IMR-90 (cell line): ENCODE measurements around the gene TMEM53. TPM values are rescaled to one million over a fixed set of nuclear protein-coding genes. Genes with fewer than 3 reads are reported as not detected.

Source experiments
- ATAC-seq: fragments of 200-7000 bp; cut with Tn5 transposase; 2 replicates; pipeline ENCODE4 v1.9.1; 2020; ENCODE audit warnings: low read depth, mild to moderate bottlenecking, moderate library complexity
- BruUV-seq: library from RNA; stranded (reverse); fragments of 400-500 nt; replicated peaks from 2 replicates; lab custom pipeline; 2021; lab: Mats Ljungman, UMichigan
- CTCF ChIA-PET: fragments of 300-600 bp; formaldehyde crosslinking; extraction: SDS; loops from one replicate; lab custom pipeline; 2021; ENCODE audit warnings: antibody characterized with exemption; lab: Yijun Ruan, JAX
- POLR2A ChIA-PET: fragments of 300-600 bp; sonication (Branson Sonifier 250); formaldehyde crosslinking; loops from one replicate; lab custom pipeline; 2022; ENCODE audit warnings: antibody characterized with exemption; ENCODE audit not compliant: unreplicated experiment; lab: Charles Lee
- DNase-seq: peaks from one replicate; pipeline ENCODE4 v3.0.0; 2013
- H2AFZ ChIP-seq: replicated peaks from 2 replicates; pipeline ENCODE3; 2013; ENCODE audit warnings: low read length, mild to moderate bottlenecking; ENCODE audit not compliant: poor library complexity
- H2AK5ac ChIP-seq: 2 replicates; pipeline ENCODE4 v1.6.1; 2013; ENCODE audit warnings: low read depth, low read length, inconsistent platforms
- H2AK9ac ChIP-seq: replicated peaks from 2 replicates; pipeline ENCODE3; 2013; ENCODE audit warnings: mild to moderate bottlenecking, low read depth, low read length, moderate library complexity; ENCODE audit not compliant: poor library complexity
- H2BK120ac ChIP-seq: 2 replicates; pipeline ENCODE4 v1.6.1; 2013; ENCODE audit warnings: low read depth, low read length, inconsistent platforms
- H2BK15ac ChIP-seq: 3 replicates; pipeline ENCODE4 v1.6.1; 2013; ENCODE audit warnings: low read depth, low read length, inconsistent platforms
- H2BK20ac ChIP-seq: 2 replicates; pipeline ENCODE4 v1.6.1; 2013; ENCODE audit warnings: low read depth, mild to moderate bottlenecking, inconsistent platforms, low read length, moderate library complexity
- H2BK5ac ChIP-seq: 2 replicates; pipeline ENCODE4 v1.6.1; 2013; ENCODE audit warnings: mild to moderate bottlenecking, low read depth, low read length, inconsistent platforms; ENCODE audit not compliant: poor library complexity, severe bottlenecking
- H3K14ac ChIP-seq: replicated peaks from 2 replicates; pipeline ENCODE4 v1.6.1; 2013; ENCODE audit warnings: low read depth, low read length, inconsistent platforms
- H3K18ac ChIP-seq: 2 replicates; pipeline ENCODE4 v1.6.1; 2013; ENCODE audit warnings: low read depth, low read length, control low read depth
- H3K23ac ChIP-seq: 2 replicates; pipeline ENCODE4 v1.6.1; 2013; ENCODE audit warnings: low read depth, low read length, inconsistent platforms
- H3K27ac ChIP-seq: 2 replicates; pipeline ENCODE4 v1.5.1; 2013; ENCODE audit warnings: mild to moderate bottlenecking, control low read depth, low read length; ENCODE audit not compliant: insufficient read depth
- H3K27me3 ChIP-seq: 2 replicates; pipeline ENCODE4 v1.6.1; 2013; ENCODE audit warnings: low read length; ENCODE audit not compliant: control insufficient read depth, insufficient read depth
- H3K36me3 ChIP-seq: 2 replicates; pipeline ENCODE4 v1.6.1; 2013; ENCODE audit warnings: low read length, mixed read lengths; ENCODE audit not compliant: control insufficient read depth, insufficient read depth
- H3K4ac ChIP-seq: 2 replicates; pipeline ENCODE4 v1.6.1; 2013; ENCODE audit warnings: low read depth, low read length, inconsistent platforms
- H3K4me1 ChIP-seq: 2 replicates; pipeline ENCODE4 v1.6.1; 2013; ENCODE audit warnings: low read length, mixed read lengths; ENCODE audit not compliant: control insufficient read depth, insufficient read depth
- H3K4me2 ChIP-seq: 2 replicates; pipeline ENCODE4 v1.6.1; 2013; ENCODE audit warnings: low read depth, mild to moderate bottlenecking, control low read depth, low read length, moderate library complexity
- H3K4me3 ChIP-seq: 2 replicates; pipeline ENCODE4 v1.5.1; 2013; ENCODE audit warnings: low read depth, mild to moderate bottlenecking, control low read depth, low read length, moderate library complexity; ENCODE audit not compliant: insufficient read depth
- H3K56ac ChIP-seq: 2 replicates; pipeline ENCODE4 v1.6.1; 2013; ENCODE audit warnings: low read length, inconsistent platforms; ENCODE audit not compliant: insufficient read depth; ENCODE audit errors: extremely low read depth
- H3K79me1 ChIP-seq, 2 experiments: 2 replicates each; pipeline ENCODE4 v1.6.1; 2013; ENCODE audit warnings: low read length in 2 of 2, inconsistent platforms in 1 of 2, low read depth in 1 of 2
- H3K9ac ChIP-seq: 2 replicates; pipeline ENCODE4 v1.6.1; 2013; ENCODE audit warnings: low read depth, low read length, control low read depth
- H3K9me1 ChIP-seq: 2 replicates; pipeline ENCODE4 v1.6.1; 2013; ENCODE audit warnings: low read length, inconsistent platforms; ENCODE audit not compliant: insufficient read depth
- H3K9me3 ChIP-seq: 2 replicates; pipeline ENCODE4 v1.6.1; 2013; ENCODE audit warnings: low read length; ENCODE audit not compliant: control insufficient read depth, insufficient read depth
- H4K20me1 ChIP-seq: 2 replicates; pipeline ENCODE4 v1.6.1; 2013; ENCODE audit warnings: low read length, inconsistent platforms; ENCODE audit not compliant: insufficient read depth
- H4K5ac ChIP-seq: 2 replicates; pipeline ENCODE4 v1.6.1; 2013; ENCODE audit warnings: mild to moderate bottlenecking, low read depth, low read length, control low read depth
- H4K8ac ChIP-seq, 2 experiments: 2 replicates each; pipeline ENCODE4 v1.6.1; 2013; ENCODE audit warnings: low read depth in 2 of 2, low read length in 2 of 2, control low read depth in 1 of 2, inconsistent platforms in 1 of 2
- H4K91ac ChIP-seq: 2 replicates; pipeline ENCODE4 v1.6.1; 2013; ENCODE audit warnings: low read depth, low read length, inconsistent platforms; ENCODE audit not compliant: insufficient read depth
- BHLHE40 ChIP-seq: fragments of 150-350 bp; IDR thresholded peaks from 2 replicates; pipeline ENCODE4 v1.6.1; 2016; ENCODE audit warnings: mild to moderate bottlenecking, low read depth, low read length
- CEBPB ChIP-seq: IDR thresholded peaks from 2 replicates; pipeline ENCODE4 v1.6.1; 2012; ENCODE audit warnings: low read depth, low read length, improper control_type of control experiment
- FOS ChIP-seq: fragments of 150-350 bp; IDR thresholded peaks from 2 replicates; pipeline ENCODE4 v1.6.1; 2016; ENCODE audit warnings: low read depth, low read length
- MAZ ChIP-seq: IDR thresholded peaks from 2 replicates; pipeline ENCODE4 v1.6.1; 2012; ENCODE audit warnings: low read depth, mild to moderate bottlenecking, low read length, improper control_type of control experiment, moderate library complexity, borderline replicate concordance
- MXI1 ChIP-seq: IDR thresholded peaks from 2 replicates; pipeline ENCODE4 v1.6.1; 2012; ENCODE audit warnings: low read depth, mild to moderate bottlenecking, low read length, moderate library complexity, borderline replicate concordance
- NFE2L2 ChIP-seq: fragments of 150-350 bp; IDR thresholded peaks from 2 replicates; pipeline ENCODE4 v1.6.1; 2016; ENCODE audit warnings: low read depth, mild to moderate bottlenecking, low read length
- POLR2A ChIP-seq: IDR thresholded peaks from 2 replicates; pipeline ENCODE4 v1.6.1; 2012; ENCODE audit warnings: mild to moderate bottlenecking, low read depth, low read length
- RAD21 ChIP-seq: IDR thresholded peaks from 2 replicates; pipeline ENCODE4 v1.6.1; 2012; ENCODE audit warnings: low read length, improper control_type of control experiment
- WGBS, 2 experiments: methylation state at CpG; one replicate each; pipeline versions ENCODE4 v1.1.5 to v1.1.7; 2013; ENCODE audit warnings: missing lambda C conversion rate in 2 of 2; ENCODE audit not compliant: insufficient read length in 1 of 2; ENCODE audit errors: extremely low coverage in 2 of 2; 5-methylcytosine and 5-hydroxymethylcytosine counted together
- dilution Hi-C: fragments of 300-500 bp; cut with HindIII; formaldehyde crosslinking; loops from one replicate; pipeline ENCODE4 v1.14.3; 2018; ENCODE audit warnings: low sequenced_read_pairs; ENCODE audit not compliant: unreplicated experiment
- in situ Hi-C: fragments of 300-500 bp; cut with MboI; formaldehyde crosslinking; loops from 3 replicates; pipeline ENCODE4 v1.14.3; 2019; ENCODE audit warnings: low sequenced_read_pairs, inconsistent platforms, mixed read lengths
- intact Hi-C: fragments of 100-400 bp; cut with micrococcal nuclease; formaldehyde crosslinking; loops from 2 replicates; pipeline ENCODE4 v1.10.0; 2022
- polyA plus RNA-seq, 3 experiments: library from polyadenylated mRNA; depleted of rRNA; stranded (reverse); fragments of >200 nt; gene quantifications; 2 replicates each; pipeline ENCODE4 v1.2.3, GENCODE V29; 2012; ENCODE audit warnings: low replicate concordance in 1 of 3
- total RNA-seq: library from RNA; depleted of rRNA; stranded (reverse); fragments of >200 nt; gene quantifications from 2 replicates; pipeline ENCODE4 v1.2.3, GENCODE V29; 2012

Gene TMEM53
- total and polyA plus RNA-seq, 2 of the 4 experiments (the other 2 are of a cell fraction) = 2.7 to 6.3 TPM

DNA sequence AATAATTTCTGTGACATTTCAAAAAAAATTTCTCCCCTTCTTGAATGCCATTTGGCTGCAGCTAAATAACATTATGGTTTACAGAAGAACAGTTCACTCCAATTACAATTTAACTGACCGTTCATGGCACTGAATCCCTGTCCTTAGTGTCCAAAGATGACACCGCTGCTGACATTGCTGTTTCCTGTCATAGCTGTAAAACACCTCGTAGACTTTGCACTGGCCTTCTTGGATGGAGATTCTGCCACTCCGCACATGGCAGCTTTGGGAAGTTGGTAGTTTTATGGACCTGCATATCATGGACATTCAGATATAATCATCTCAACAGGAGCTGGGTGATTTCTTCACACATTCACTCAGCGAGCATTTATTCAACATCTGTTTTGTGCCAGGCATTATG is 5.2 kb upstream of the TMEM53 start:
- peaks cover 5 to 6% of the 10 kb centered on the region in 2 experiments; a peak in 3 of 4 replicates for H3K79me1 ChIP-seq
- CTCF ChIA-PET = no interaction called here
- 80% methylated on average over 1 of the region's 5 CpGs; no CpG with 5 or more reads in 1 of the 2 experiments for WGBS, 2 experiments
- H2AK9ac ChIP-seq = no peak overlapping the region
- H2BK5ac ChIP-seq = no peak overlapping the region
- H4K8ac ChIP-seq = no peak overlapping the region
- TF ChIP-seq FOS (no peak), MAZ (no peak), MXI1 (no peak), NFE2L2 (no peak), RAD21 (no peak), CEBPB (no peak), BHLHE40 (no peak), POLR2A (no peak)
- H3K9me1 ChIP-seq = peaks cover 6% of the 10 kb centered on the region
- DNase-seq = no peak
- no peaks in the 10 kb centered on the region for H3K36me3 ChIP-seq
- H3K23ac ChIP-seq = no peak overlapping the region
- no peak overlapping the region for H4K5ac ChIP-seq
- H3K4me3 ChIP-seq = no peak overlapping the region
- no peak overlapping the region for H3K14ac ChIP-seq
- no peak overlapping the region for H2AK5ac ChIP-seq
- H2BK20ac ChIP-seq = no peak overlapping the region
- no peak overlapping the region for H3K18ac ChIP-seq
- no peaks in the 10 kb centered on the region for H3K9me3 ChIP-seq
- BruUV-seq = no TSS peak
- ATAC-seq = no peak
- H2BK15ac ChIP-seq = no peak overlapping the region
- no peaks in the 10 kb centered on the region for H4K20me1 ChIP-seq
- H4K91ac ChIP-seq = no peak overlapping the region
- POLR2A ChIA-PET = no interaction called here
- intact Hi-C loops (no loop called here), in situ Hi-C loops (no loop called here), dilution Hi-C loops (no loop called here)
- no peak overlapping the region for H3K56ac ChIP-seq
- H2BK120ac ChIP-seq = no peak overlapping the region
- peaks cover 6% of the 10 kb centered on the region for H3K4me1 ChIP-seq
- no peak overlapping the region for H3K4me2 ChIP-seq
- H3K27ac ChIP-seq = no peak overlapping the region
- no peak overlapping the region for H3K4ac ChIP-seq
- H2AFZ ChIP-seq = no peak overlapping the region
- no peaks in the 10 kb centered on the region for H3K27me3 ChIP-seq
- H3K9ac ChIP-seq = no peak overlapping the region
